H9 (cell line): Measurements from ENCODE around the gene PTAR1. TPM values are rescaled to one million over a fixed set of nuclear protein-coding genes. Genes with fewer than 3 reads are reported as not detected.

Experiments
- DNase-seq: peaks from one replicate; pipeline ENCODE4 v3.0.0-alpha.2; 2017
- H2AFZ ChIP-seq: one replicate; pipeline ENCODE4 v1.6.1; 2013; ENCODE audit warnings: mild to moderate bottlenecking, low read length, control low read depth, moderate library complexity
- H2AK5ac ChIP-seq: 2 replicates; pipeline ENCODE4 v1.6.1; 2013; ENCODE audit warnings: low read length, control low read depth, mixed read lengths; ENCODE audit not compliant: insufficient read length
- H2BK120ac ChIP-seq: one replicate; pipeline ENCODE4 v1.6.1; 2013; ENCODE audit warnings: low read depth, mild to moderate bottlenecking, low read length, control low read depth, inconsistent platforms; ENCODE audit not compliant: poor library complexity, severe bottlenecking
- H2BK12ac ChIP-seq: 2 replicates; pipeline ENCODE4 v1.6.1; 2013; ENCODE audit warnings: low read length, control low read depth, mixed read lengths, low read depth; ENCODE audit not compliant: insufficient read length
- H2BK15ac ChIP-seq: 2 replicates; pipeline ENCODE4 v1.6.1; 2013; ENCODE audit warnings: low read depth, low read length, control low read depth
- H2BK20ac ChIP-seq: one replicate; pipeline ENCODE4 v1.6.1; 2013; ENCODE audit warnings: low read depth, mild to moderate bottlenecking, low read length, control low read depth, inconsistent platforms; ENCODE audit not compliant: poor library complexity, severe bottlenecking
- H2BK5ac ChIP-seq: 2 replicates; pipeline ENCODE4 v1.6.1; 2013; ENCODE audit warnings: low read length, control low read depth, mixed read lengths; ENCODE audit not compliant: insufficient read length
- H3K14ac ChIP-seq: 2 replicates; pipeline ENCODE4 v1.6.1; 2013; ENCODE audit warnings: low read length, control low read depth; ENCODE audit not compliant: insufficient read depth
- H3K18ac ChIP-seq: 2 replicates; pipeline ENCODE4 v1.6.1; 2013; ENCODE audit warnings: low read depth, mild to moderate bottlenecking, mixed read lengths, low read length, control low read depth; ENCODE audit not compliant: insufficient read length
- H3K23ac ChIP-seq: 2 replicates; pipeline ENCODE4 v1.6.1; 2013; ENCODE audit warnings: low read length, control low read depth, mixed read lengths, low read depth; ENCODE audit not compliant: insufficient read length
- H3K23me2 ChIP-seq: 2 replicates; pipeline ENCODE4 v1.6.1; 2013; ENCODE audit warnings: low read depth, mild to moderate bottlenecking, mixed read lengths, low read length, control low read depth; ENCODE audit not compliant: insufficient read length, poor library complexity, severe bottlenecking
- H3K27ac ChIP-seq: 2 replicates; pipeline ENCODE4 v1.5.1; 2013; ENCODE audit warnings: low read length, control low read depth, mixed read lengths, low read depth; ENCODE audit not compliant: insufficient read length
- H3K27me3 ChIP-seq: 2 replicates; pipeline ENCODE4 v1.6.1; 2013; ENCODE audit warnings: low read length, control low read depth, inconsistent platforms; ENCODE audit not compliant: insufficient read depth
- H3K4ac ChIP-seq: 2 replicates; pipeline ENCODE4 v1.6.1; 2013; ENCODE audit warnings: low read depth, mild to moderate bottlenecking, control low read depth, inconsistent platforms, low read length, moderate library complexity
- H3K4me1 ChIP-seq: 2 replicates; pipeline ENCODE4 v1.6.1; 2013; ENCODE audit warnings: low read length, control low read depth, inconsistent platforms; ENCODE audit not compliant: insufficient read depth
- H3K4me2 ChIP-seq: 2 replicates; pipeline ENCODE4 v1.6.1; 2013; ENCODE audit warnings: low read length, control low read depth, mixed read lengths; ENCODE audit not compliant: insufficient read length, insufficient read depth
- H3K56ac ChIP-seq: 2 replicates; pipeline ENCODE4 v1.6.1; 2013; ENCODE audit warnings: low read depth, mild to moderate bottlenecking, mixed read lengths, low read length, control low read depth; ENCODE audit not compliant: insufficient read length
- H3K79me1 ChIP-seq: 2 replicates; pipeline ENCODE4 v1.6.1; 2013; ENCODE audit warnings: low read depth, mild to moderate bottlenecking, moderate library complexity, low read length, control low read depth, inconsistent platforms; ENCODE audit not compliant: insufficient read depth, poor library complexity, severe bottlenecking
- H3K79me2 ChIP-seq: 2 replicates; pipeline ENCODE4 v1.6.1; 2013; ENCODE audit warnings: low read length, control low read depth, inconsistent platforms; ENCODE audit not compliant: insufficient read depth
- H3K9ac ChIP-seq: 2 replicates; pipeline ENCODE4 v1.6.1; 2013; ENCODE audit warnings: low read length, control low read depth, mixed read lengths; ENCODE audit not compliant: insufficient read length; ENCODE audit errors: extremely low read depth
- H3K9me3 ChIP-seq: one replicate; pipeline ENCODE4 v1.6.1; 2013; ENCODE audit warnings: low read depth, low read length, inconsistent platforms; ENCODE audit not compliant: control insufficient read depth
- H3T11ph ChIP-seq: one replicate; pipeline ENCODE4 v1.6.1; 2013; ENCODE audit warnings: mild to moderate bottlenecking, low read length, control low read depth, inconsistent platforms
- H4K20me1 ChIP-seq: one replicate; pipeline ENCODE4 v1.6.1; 2013; ENCODE audit not compliant: control insufficient read depth, insufficient read length, insufficient read depth
- H4K5ac ChIP-seq: 2 replicates; pipeline ENCODE4 v1.6.1; 2013; ENCODE audit warnings: low read depth, mild to moderate bottlenecking, mixed read lengths, low read length, control low read depth; ENCODE audit not compliant: insufficient read length
- H4K8ac ChIP-seq: replicated peaks from 2 replicates; pipeline ENCODE4 v1.6.1; 2013; ENCODE audit warnings: low read length, control low read depth, mixed read lengths, low read depth; ENCODE audit not compliant: insufficient read length
- H4K91ac ChIP-seq: 2 replicates; pipeline ENCODE4 v1.6.1; 2013; ENCODE audit warnings: low read depth, mild to moderate bottlenecking, moderate library complexity, mixed read lengths, low read length, control low read depth; ENCODE audit not compliant: insufficient read length
- H3K27ac Mint-ChIP-seq, 3 experiments: 2 replicates in 2 of 3; 3 replicates in 1 of 3; pipeline ENCODE4 v1.8.0; 2020 to 2021; ENCODE audit warnings: mixed read lengths in 3 of 3, mild to moderate bottlenecking in 1 of 3, moderate library complexity in 1 of 3
- H3K27me3 Mint-ChIP-seq: 2 replicates; pipeline ENCODE4 v1.8.0; 2021; ENCODE audit warnings: low read depth, mild to moderate bottlenecking, moderate library complexity, mixed read lengths
- H3K36me3 Mint-ChIP-seq, 3 experiments: 2 replicates in 2 of 3; 3 replicates in 1 of 3; pipeline ENCODE4 v1.8.0; 2020 to 2021; ENCODE audit warnings: low read depth in 3 of 3, mixed read lengths in 3 of 3; ENCODE audit not compliant: insufficient read depth in 1 of 3
- H3K4me1 Mint-ChIP-seq, 2 experiments: 2 replicates each; pipeline ENCODE4 v1.8.0; 2020; ENCODE audit warnings: mixed read lengths in 2 of 2
- H3K4me3 Mint-ChIP-seq, 2 experiments: 2 replicates in 1 of 2; 3 replicates in 1 of 2; pipeline ENCODE4 v1.8.0; 2020 to 2021; ENCODE audit warnings: mild to moderate bottlenecking in 2 of 2, mixed read lengths in 2 of 2, moderate library complexity in 1 of 2
- H3K9me3 Mint-ChIP-seq, 2 experiments: 2 replicates in 1 of 2; 3 replicates in 1 of 2; pipeline ENCODE4 v1.8.0; 2020; ENCODE audit warnings: mild to moderate bottlenecking in 2 of 2, mixed read lengths in 2 of 2, moderate library complexity in 1 of 2
- WGBS: extraction: QIAGEN DNeasy Blood & Tissue Kit; methylation state at CpG from one replicate; pipeline ENCODE4 v1.1.7; 2013; ENCODE audit warnings: missing lambda C conversion rate, low lambda C conversion rate, mixed read lengths; ENCODE audit not compliant: insufficient read length; ENCODE audit errors: extremely low coverage; 5-methylcytosine and 5-hydroxymethylcytosine counted together
- total RNA-seq: library from RNA; stranded (reverse); gene quantifications from 2 replicates; pipeline ENCODE4 v1.2.1, GENCODE V29; 2021
- TF ChIP-seq, protein P1 (sequence below): fragments of 200-600 bp; sonication (generic); conservative IDR thresholded peaks from 3 replicates; pipeline ENCODE4 v1.8.0; 2021; ENCODE audit warnings: antibody characterized with exemption, mild to moderate bottlenecking

PTAR1 gene
- total RNA-seq, 1 experiment from 2014 or later, result 117 TPM

DNA sequence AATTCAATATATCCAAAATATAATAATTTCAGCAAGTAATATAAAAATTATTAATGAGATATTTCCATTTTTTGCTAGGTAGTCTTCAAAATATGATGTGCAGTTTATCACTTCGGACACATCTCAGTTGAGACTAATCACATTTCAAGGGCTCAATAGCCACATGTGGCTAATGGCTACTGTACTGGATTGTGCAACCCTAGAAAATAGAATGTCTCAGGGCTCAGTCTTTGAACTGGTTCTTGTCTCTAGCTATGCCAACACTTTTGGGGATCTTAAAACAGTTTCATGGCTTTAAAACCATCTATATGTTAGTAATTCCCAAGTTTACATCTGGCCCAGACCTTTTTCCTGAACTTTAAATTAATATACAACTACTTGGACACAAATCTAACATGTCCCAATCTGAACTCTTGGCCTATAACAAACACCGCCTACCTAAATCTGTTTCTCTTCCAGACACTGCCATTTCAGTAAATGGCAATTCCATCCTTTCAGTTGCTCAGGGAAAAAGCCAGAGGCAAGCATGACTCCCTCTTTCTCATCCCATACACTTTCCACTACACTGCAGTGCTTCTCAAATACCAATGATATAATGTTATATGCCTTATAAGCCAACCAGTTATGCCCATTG lies 18.8 kb downstream of the PTAR1 start:
- Histone ChIP-seq H3K4me2 (no peak overlapping the region), H2AFZ (no peak overlapping the region), H4K91ac (no peak overlapping the region), H3T11ph (no peak overlapping the region), H2BK15ac (no peak overlapping the region), H3K27me3 (no peaks in the 10 kb centered on the region), H2BK5ac (no peak overlapping the region), H3K4me1 (no peaks in the 10 kb centered on the region), H2BK12ac (no peak overlapping the region), H2BK20ac (no peak overlapping the region), H3K23ac (no peak overlapping the region), H3K9me3 (no peaks in the 10 kb centered on the region), H3K56ac (no peak overlapping the region), H4K8ac (no peak overlapping the region), H3K23me2 (no peaks in the 10 kb centered on the region), H3K18ac (no peak overlapping the region), H3K9ac (no peak overlapping the region), H2BK120ac (no peak overlapping the region), H3K14ac (no peak overlapping the region), H3K27ac (no peak overlapping the region), H3K4ac (no peak overlapping the region), H4K20me1 (no peaks in the 10 kb centered on the region), H2AK5ac (no peak overlapping the region), H3K79me2 (peaks cover 9% of the 10 kb centered on the region; the same call in 1 of the 2 replicates), H4K5ac (no peak overlapping the region), H3K79me1 (peaks cover 4% of the 10 kb centered on the region)
- no peaks in the 10 kb centered on the region for H3K9me3 Mint-ChIP-seq
- DNase-seq, result no peak
- TF ChIP-seq, protein P1, sequence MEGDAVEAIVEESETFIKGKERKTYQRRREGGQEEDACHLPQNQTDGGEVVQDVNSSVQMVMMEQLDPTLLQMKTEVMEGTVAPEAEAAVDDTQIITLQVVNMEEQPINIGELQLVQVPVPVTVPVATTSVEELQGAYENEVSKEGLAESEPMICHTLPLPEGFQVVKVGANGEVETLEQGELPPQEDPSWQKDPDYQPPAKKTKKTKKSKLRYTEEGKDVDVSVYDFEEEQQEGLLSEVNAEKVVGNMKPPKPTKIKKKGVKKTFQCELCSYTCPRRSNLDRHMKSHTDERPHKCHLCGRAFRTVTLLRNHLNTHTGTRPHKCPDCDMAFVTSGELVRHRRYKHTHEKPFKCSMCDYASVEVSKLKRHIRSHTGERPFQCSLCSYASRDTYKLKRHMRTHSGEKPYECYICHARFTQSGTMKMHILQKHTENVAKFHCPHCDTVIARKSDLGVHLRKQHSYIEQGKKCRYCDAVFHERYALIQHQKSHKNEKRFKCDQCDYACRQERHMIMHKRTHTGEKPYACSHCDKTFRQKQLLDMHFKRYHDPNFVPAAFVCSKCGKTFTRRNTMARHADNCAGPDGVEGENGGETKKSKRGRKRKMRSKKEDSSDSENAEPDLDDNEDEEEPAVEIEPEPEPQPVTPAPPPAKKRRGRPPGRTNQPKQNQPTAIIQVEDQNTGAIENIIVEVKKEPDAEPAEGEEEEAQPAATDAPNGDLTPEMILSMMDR, result no peak
- no CpG with 5 or more reads among the region's 2 CpGs for WGBS
- H3K27ac Mint-ChIP-seq, result no peak overlapping the region
- no peak overlapping the region for H3K4me3 Mint-ChIP-seq
- H3K36me3 Mint-ChIP-seq, result peaks cover 10 to 69% (median 69%) of the 10 kb centered on the region in 3 experiments
- peaks cover 6 to 16% of the 10 kb centered on the region in 2 experiments for H3K4me1 Mint-ChIP-seq
- no peaks in the 10 kb centered on the region for H3K27me3 Mint-ChIP-seq
